DMS53 treated with DMSO at 0.1 percent for 48 hours (cell line): Measurements from ENCODE around the gene SCUBE2.
"Not testable (repeated sequence)": the region's sequence is repeated elsewhere in the genome, so short reads cannot be mapped to it uniquely, and the experiment has no call there.

Experiments used
- DNase-seq: peaks from one replicate; lab custom pipeline; 2025; ENCODE audit not compliant: unreplicated experiment; lab: John Stamatoyannopoulos, UW

The SCUBE2 gene

DNA sequence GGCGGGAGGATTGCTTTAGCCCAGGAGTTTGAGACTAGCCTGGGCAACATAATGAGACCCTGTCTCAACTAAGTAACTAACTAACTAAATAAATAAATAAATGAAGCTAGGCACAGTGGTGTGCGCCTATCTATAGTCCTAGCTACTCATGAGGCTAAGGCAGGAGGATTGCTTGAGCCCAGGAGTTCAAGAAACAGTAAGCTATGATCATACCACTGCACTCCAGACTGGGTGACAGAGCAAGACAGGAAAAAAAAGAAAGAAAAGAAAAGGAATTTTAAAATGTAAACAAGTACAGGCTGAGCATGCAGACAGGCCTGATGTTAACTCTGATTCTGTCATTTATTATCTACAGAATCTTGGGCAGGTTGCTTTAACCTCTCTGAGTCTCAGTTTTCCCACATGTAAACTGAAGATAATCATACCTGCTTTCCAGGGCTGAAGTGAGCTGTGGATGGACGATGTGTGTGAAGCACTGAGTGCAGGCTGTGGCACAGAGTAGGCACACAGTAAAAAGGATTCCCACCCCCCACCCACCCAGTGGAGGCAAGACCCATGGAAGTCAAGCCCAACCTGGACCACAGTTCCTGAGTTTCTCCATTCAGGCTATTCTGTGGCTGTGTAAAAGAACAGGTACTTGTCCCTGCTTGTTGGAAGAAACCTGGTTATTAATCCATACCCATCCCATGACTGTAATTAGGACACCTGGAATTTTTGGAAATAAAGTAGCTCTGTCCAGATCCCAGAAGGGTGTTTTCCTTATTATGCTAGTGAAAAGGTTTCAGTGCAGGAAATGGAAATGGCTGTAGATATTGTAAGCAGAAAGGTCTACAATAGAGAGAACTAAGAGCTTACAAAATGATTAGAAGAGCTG is 18.7 kb upstream of the SCUBE2 start:
- DNase-seq, result no peak

GRCh38 chr11:9104580-9104979 is 13.2 kb upstream of the SCUBE2 start:
- DNase-seq, result no peak

DNA sequence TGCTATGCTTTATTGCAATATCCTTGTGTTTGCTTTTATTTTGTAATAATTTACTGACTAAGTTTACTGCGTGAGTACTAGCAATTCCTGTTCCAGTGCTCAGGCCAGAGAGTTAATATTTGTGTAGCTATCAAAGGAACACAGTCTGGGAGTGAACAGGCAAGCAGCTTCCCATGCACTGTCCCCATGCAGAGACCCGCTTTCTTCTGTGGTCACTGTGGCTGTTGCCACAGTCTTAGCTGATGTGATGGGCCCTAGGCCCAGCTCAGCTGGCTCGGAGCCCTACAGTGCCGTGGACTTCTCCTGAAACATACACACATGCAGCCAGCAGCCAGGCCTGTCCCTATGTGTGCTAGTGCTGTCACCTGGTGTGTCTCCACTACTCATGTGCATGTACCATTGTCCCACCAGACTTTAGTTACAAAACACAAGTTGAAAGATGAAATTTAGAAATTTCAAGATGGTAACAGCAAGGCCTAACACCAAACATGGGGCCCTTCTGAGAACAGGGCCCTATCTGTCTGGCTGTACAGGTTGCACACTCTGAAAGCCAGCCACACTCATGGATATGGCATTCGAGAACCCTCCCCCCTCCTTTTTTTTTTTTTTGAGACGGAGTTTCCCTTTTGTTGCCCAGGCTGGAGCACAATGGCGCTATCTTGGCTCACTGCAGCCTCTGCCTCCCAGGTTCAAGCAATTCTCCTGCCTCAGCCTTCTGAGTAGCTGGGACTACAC is 12.3 kb upstream of the SCUBE2 start:
- DNase-seq, result no peak

DNA sequence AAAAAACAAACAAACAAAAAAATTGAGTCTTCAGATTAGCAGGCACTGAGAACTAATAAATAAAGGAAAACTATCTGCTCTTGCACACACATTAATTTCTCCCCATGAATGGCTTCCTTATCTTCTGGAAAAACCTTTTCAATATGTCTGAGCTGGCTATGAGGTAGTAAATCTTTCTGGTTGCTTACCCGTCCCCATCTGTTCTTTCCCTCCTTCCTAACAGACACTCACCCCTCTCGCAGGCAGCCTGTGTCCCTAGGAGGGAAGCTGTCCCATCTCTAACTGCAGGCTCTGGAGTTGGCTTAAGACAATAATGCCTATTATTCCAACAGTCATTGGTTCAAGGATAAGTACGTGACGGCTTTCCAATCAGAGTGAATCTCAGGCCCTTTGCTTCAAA is 8.2 kb upstream of the SCUBE2 start:
- DNase-seq, result no peak

DNA sequence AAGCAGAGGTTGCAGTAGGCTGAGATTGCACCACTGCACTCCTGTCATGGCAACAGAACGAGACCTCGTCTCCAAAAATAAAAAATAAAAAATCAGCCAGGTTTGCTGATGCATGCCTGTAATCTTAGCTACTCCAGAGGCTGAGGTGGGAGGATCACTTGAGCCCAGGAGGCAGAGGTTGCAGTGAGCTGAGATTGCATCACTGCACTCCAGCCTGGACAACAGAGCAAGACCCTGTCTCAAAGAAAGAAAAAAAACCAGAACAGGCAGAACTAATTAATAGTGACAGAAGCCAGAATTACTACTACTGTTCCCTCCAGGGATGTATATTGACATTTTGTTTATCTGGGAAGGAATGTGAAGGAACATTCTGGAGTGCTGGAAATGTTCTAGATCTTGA is 7.1 kb upstream of the SCUBE2 start:
- not testable (repeated sequence) for DNase-seq

DNA sequence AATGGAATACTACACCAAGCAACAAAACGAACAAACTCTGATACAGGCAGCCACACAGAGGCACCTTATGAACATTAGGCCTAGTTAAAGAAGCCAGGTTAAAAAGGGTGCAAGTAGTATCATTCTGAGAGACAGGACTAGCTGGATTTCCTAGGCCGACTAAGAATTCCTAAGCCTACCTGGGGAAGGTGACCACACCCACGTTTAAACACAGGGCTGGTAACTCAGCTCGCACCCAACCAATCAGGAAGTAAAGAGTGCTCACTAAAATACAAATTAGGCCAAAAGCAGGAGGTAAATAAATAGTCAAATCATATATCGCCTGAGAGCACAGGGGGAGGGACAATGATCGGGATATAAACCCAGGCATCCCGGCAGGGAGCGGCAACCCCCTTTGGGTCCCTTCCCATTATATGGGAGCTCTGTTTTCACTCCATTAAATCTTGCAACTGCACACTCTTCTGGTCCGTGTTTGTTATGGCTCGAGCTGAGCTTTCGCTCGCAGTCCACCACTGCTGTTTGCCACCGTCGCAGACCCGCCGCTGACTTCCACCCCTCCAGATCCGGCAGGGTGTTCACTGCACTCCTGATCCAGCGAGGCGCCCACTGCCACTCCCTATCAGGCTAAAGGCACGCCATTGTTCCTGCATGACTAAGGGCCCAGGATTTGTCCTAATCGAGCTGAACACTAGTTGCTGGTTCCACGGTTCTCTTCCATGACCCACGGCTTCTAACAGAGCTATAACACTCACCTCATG is 6.0 kb upstream of the SCUBE2 start:
- not testable (repeated sequence) for DNase-seq

DNA sequence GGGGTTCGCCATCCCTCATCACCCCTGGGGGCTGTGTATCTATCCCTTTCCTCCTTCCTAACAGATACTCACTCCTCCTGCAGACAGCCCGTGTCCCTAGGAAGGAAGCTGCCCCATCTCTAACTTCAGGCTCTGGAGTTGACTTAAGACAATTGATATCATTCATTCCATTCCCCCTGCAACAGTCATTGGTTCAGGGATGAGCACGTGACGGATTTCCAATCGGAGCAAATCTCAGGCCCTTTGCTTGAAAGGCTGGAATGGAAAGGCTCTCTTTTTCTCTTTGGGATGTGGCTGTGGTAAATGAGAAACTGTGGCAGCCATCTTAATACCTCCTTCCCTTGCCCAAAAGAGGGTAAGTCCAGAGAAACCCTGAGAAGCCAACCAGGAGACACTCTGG is 5.0 kb upstream of the SCUBE2 start:
- no peak for DNase-seq

GRCh38 chr11:9095421-9095820 is 4.0 kb upstream of the SCUBE2 start:
- DNase-seq, result no peak

DNA sequence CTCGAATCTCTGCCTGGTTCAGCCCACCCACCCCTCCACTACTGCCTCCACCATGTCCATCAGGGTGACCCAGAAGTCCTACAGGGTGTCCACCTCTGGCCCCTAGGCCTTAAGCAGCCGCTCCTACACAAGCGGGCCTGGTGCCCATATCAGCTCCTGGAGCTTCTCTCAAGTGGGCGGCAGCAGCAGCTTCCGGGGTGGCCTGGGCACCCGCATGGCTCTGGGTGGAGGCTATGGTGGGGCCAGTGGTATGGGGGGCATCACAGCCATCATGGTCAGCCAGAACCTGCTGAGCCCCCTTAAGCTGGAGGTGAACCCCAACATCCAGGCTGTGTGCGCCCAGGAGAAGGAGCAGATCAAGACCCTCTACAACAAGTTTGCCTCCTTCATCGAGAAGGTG is 3.0 kb upstream of the SCUBE2 start:
- no peak for DNase-seq

DNA sequence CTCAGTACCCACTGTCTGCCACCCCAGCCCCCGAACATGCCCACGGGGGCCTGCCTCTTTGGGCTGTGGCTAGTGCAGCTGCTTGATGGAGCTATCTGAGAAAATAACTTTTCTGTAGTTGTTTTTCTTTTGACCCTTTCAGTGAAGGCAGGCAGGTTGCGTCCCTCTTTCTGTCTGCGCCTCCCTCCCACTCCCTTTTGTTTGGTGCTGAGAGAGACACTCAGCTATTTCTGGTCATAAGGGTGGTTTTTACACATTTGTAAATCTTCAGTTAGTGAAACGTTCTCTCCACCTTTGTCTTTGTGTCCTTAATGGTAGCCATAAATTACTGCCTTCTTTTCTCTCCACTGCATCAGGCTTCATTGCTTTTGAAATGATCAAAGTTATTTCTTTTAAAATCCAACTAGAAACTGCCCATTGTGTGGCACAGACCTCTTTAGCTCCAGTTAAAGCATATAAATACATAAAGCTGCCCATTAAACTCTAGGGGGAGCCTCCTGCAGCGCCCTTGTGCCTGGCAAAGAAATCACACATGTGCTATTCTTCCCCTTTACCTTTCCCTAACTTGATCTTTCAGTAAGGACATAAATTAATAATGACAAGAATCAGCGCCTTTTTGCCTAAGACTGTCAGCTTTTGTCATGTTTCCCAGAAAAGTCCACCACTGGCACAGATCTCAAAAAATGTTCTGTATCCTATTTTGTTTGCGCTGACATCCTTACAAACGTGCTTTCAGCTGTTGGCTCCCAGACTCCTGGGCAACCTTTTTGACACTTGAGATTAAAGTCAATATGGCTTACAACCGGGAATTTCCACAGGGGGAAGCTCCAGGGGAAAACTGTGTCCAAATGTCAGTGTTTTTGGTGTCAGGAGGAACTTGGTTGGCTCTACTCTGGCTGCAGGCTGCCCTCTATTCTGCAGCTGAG is 1.7 kb upstream of the SCUBE2 start:
- DNase-seq, result no peak

- DNase-seq, result no peak
Measured at GRCh38 chr11:9092072-9092471, 673 bp upstream of the SCUBE2 start.

- DNase-seq, result no peak
Measured at GRCh38 chr11:9090488-9091043, 833 bp downstream of the SCUBE2 start.

GRCh38 chr11:9089636-9090035 is 1.8 kb downstream of the SCUBE2 start:
- DNase-seq, result no peak

DNA sequence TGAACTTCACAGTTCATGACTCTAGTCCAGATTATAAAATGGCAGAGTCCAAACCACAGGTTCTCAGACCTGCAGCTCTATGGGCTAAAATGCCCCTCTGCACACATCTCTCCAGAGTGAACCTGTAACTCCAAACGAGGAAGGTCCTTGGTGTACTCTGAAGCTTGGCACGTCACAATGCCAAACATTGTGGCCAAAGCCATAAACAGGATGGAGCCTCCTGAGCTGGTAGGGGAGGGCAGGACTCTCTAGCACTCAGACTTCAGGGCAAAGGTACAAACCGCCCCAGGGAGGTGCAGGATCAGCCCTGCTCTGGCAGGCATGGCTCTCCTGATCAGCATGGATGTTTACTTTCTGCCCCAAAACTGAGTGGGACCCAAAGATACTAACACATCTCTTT is 2.3 kb downstream of the SCUBE2 start:
- DNase-seq, result no peak

- DNase-seq, result no peak
Measured at GRCh38 chr11:9082575-9082974, 8.8 kb downstream of the SCUBE2 start.

GRCh38 chr11:9081153-9081552 is 10.2 kb downstream of the SCUBE2 start:
- DNase-seq, result no peak

GRCh38 chr11:9078113-9079086 is 13.0 kb downstream of the SCUBE2 start:
- DNase-seq, result peak; percentile 23

- DNase-seq, result no peak
Measured at GRCh38 chr11:9077164-9077563, 14.2 kb downstream of the SCUBE2 start.

DNA sequence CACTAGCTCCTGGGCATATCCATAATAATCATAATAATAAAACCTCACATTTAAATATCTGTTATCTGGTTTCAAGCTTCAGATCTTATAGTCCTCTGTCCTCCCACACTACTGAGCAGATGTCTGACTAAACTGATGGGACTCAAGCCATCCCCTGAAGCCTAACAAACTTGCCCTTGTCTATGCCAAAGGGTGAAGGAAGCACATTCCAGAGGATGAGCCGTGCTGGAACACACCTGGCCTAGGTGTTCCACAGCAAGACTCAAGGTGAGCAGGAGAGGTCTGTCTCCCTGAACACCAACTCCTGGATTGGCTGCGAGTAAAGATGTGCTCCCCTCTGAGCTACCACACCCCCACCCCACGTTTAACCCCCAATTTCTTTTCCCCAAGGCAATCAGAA is 14.7 kb downstream of the SCUBE2 start:
- no peak for DNase-seq
